Upper lobe of left lung (tissue), 6 donors: ENCODE data around the gene NYAP2. TPM values are rescaled to one million over a fixed set of nuclear protein-coding genes. Genes with fewer than 3 reads are reported as not detected.

Source experiments
- ATAC-seq, 2 donors: fragments of 200-7000 bp; cut with Tn5 transposase; one replicate each; pipeline ENCODE4 v1.9.1; 2022; ENCODE audit warnings: mild to moderate bottlenecking in 2 of 2, moderate library complexity in 2 of 2; ENCODE audit not compliant: low FRiP score in 2 of 2
- DNase-seq, 2 donors: peaks; one replicate each; pipeline ENCODE4 v3.0.0-alpha.2; 2019 to 2020
- H3K27ac ChIP-seq, 4 donors: fragments of 200-600 bp; sonication (generic); one replicate each; pipeline ENCODE4 v1.5.1; 2016 to 2019
- H3K27me3 ChIP-seq, 4 donors: fragments of 200-600 bp; sonication (generic); one replicate each; pipeline ENCODE4 v1.5.1; 2017 to 2019
- H3K36me3 ChIP-seq, 4 donors: fragments of 200-600 bp; sonication (generic); one replicate each; pipeline ENCODE4 v1.5.1; 2016 to 2019
- H3K4me1 ChIP-seq, 4 donors: fragments of 200-600 bp; sonication (generic); one replicate each; pipeline ENCODE4 v1.5.1; 2018 to 2019
- H3K4me3 ChIP-seq, 4 donors: fragments of 200-600 bp; sonication (generic); one replicate each; pipeline ENCODE4 v1.5.1; 2017 to 2019; ENCODE audit warnings: mild to moderate bottlenecking in 2 of 4, moderate library complexity in 1 of 4
- H3K9me3 ChIP-seq, 4 donors: fragments of 200-600 bp; sonication (generic); one replicate each; pipeline ENCODE4 v1.5.1; 2018 to 2019
- CTCF ChIP-seq, 6 experiments: fragments of 450-650 bp in 4 of 6; fragments of 200-600 bp in 2 of 6; sonication (generic) in 2 of 6; IDR thresholded peaks; one replicate each; pipeline ENCODE4 v1.5.1; 2016 to 2019; ENCODE audit warnings: antibody characterized with exemption in 6 of 6
- EP300 ChIP-seq, 4 donors: sonication (generic); formaldehyde crosslinking; IDR thresholded peaks; one replicate each; pipeline ENCODE4 v1.5.1; 2017; ENCODE audit warnings: antibody characterized with exemption in 4 of 4, control low read depth in 2 of 4
- POLR2A ChIP-seq, 4 donors: fragments of 450-650 bp; IDR thresholded peaks; one replicate each; pipeline ENCODE4 v1.5.1; 2016 to 2017; ENCODE audit warnings: antibody characterized with exemption in 4 of 4, mild to moderate bottlenecking in 2 of 4
- POLR2AphosphoS5 ChIP-seq, 2 donors: sonication (generic); formaldehyde crosslinking; IDR thresholded peaks; one replicate each; pipeline ENCODE4 v1.5.1; 2017; ENCODE audit warnings: antibody characterized with exemption in 2 of 2
- WGBS, 2 donors: methylation state at CpG; one replicate each; pipeline ENCODE4 v1.1.5; 2017 to 2018; 5-methylcytosine and 5-hydroxymethylcytosine counted together
- total RNA-seq, 6 donors: library from RNA; depleted of rRNA in 4 of 6; stranded (reverse); fragments of >200 nt in 4 of 6; gene quantifications; one replicate each; pipeline versions ENCODE4 v1.1.0 to v1.2.1, GENCODE V29; 2016 to 2021
- donor health status: DM: no; HTN: no; CAD: no; lungs with moderate emphysema.
- donor health status: DM: no; HTN: yes; CAD: no; lungs with severe emphysema.

NYAP2 gene
- total RNA-seq, 6 donors from 2014 or later: 0.15 to 3.1 (median 1.7) TPM

GRCh38 chr2:225608136-225608535 lies 208.6 kb downstream of the NYAP2 start:
- 46 to 54% methylated on average over 1 of the region's 1 CpG for WGBS, 2 donors

GRCh38 chr2:225612636-225613035 lies 213.1 kb downstream of the NYAP2 start:
- no peaks in the 10 kb centered on the region for H3K9me3 ChIP-seq
- no peak overlapping the region for H3K27ac ChIP-seq
- DNase-seq: no peak
- TF ChIP-seq CTCF (IDR thresholded peaks at IDR 0.05): no peak
- no peak for TF ChIP-seq EP300 (IDR thresholded peaks at IDR 0.05)
- TF ChIP-seq POLR2A (IDR thresholded peaks at IDR 0.05): no peak
- no peak for TF ChIP-seq POLR2AphosphoS5 (IDR thresholded peaks at IDR 0.05)
- no peak overlapping the region for H3K4me3 ChIP-seq
- no peaks in the 10 kb centered on the region for H3K4me1 ChIP-seq
- ATAC-seq: no peak
- 95 to 100% methylated on average over 1 of the region's 1 CpG for WGBS, 2 donors
- no peaks in the 10 kb centered on the region for H3K27me3 ChIP-seq
- H3K36me3 ChIP-seq: no peaks in the 10 kb centered on the region

More at GRCh38 chr2:225608136-225608535, 208.6 kb downstream of the NYAP2 start:
- DNase-seq (no peak), ATAC-seq (no peak)
- no peak for TF ChIP-seq CTCF (IDR thresholded peaks at IDR 0.05)
- TF ChIP-seq POLR2A (IDR thresholded peaks at IDR 0.05): no peak
- no peak for TF ChIP-seq EP300 (IDR thresholded peaks at IDR 0.05)
- TF ChIP-seq POLR2AphosphoS5 (IDR thresholded peaks at IDR 0.05): no peak
- Histone ChIP-seq H3K4me1 (no peaks in the 10 kb centered on the region), H3K9me3 (no peaks in the 10 kb centered on the region), H3K36me3 (no peaks in the 10 kb centered on the region), H3K27me3 (no peaks in the 10 kb centered on the region), H3K27ac (no peak overlapping the region), H3K4me3 (no peak overlapping the region)

- H3K27ac ChIP-seq: no peak overlapping the region
- ATAC-seq (no peak), DNase-seq (no peak)
- no peaks in the 10 kb centered on the region for H3K27me3 ChIP-seq
- no peaks in the 10 kb centered on the region for H3K4me1 ChIP-seq
- H3K36me3 ChIP-seq: no peaks in the 10 kb centered on the region
- 71 to 77% methylated on average over 2 of the region's 2 CpGs for WGBS, 2 donors
- H3K4me3 ChIP-seq: no peak overlapping the region
- H3K9me3 ChIP-seq: no peaks in the 10 kb centered on the region
- TF ChIP-seq POLR2AphosphoS5 (IDR thresholded peaks at IDR 0.05): no peak
- TF ChIP-seq CTCF (IDR thresholded peaks at IDR 0.05): no peak
- no peak for TF ChIP-seq POLR2A (IDR thresholded peaks at IDR 0.05)
- no peak for TF ChIP-seq EP300 (IDR thresholded peaks at IDR 0.05)
Measured at GRCh38 chr2:225614915-225615314, 215.4 kb downstream of the NYAP2 start.

GRCh38 chr2:225615514-225615913 lies 216.0 kb downstream of the NYAP2 start:
- Histone ChIP-seq H3K4me3 (no peak overlapping the region), H3K27ac (no peak overlapping the region), H3K9me3 (no peaks in the 10 kb centered on the region), H3K36me3 (no peaks in the 10 kb centered on the region), H3K27me3 (no peaks in the 10 kb centered on the region), H3K4me1 (no peaks in the 10 kb centered on the region)
- no peak for DNase-seq
- TF ChIP-seq CTCF (IDR thresholded peaks at IDR 0.05) (no peak), EP300 (IDR thresholded peaks at IDR 0.05) (no peak), POLR2AphosphoS5 (IDR thresholded peaks at IDR 0.05) (no peak), POLR2A (IDR thresholded peaks at IDR 0.05) (no peak)
- no peak for ATAC-seq
- WGBS, 2 donors: 61 to 73% methylated on average over 3 of the region's 3 CpGs

- Histone ChIP-seq H3K27me3 (no peaks in the 10 kb centered on the region), H3K9me3 (no peaks in the 10 kb centered on the region), H3K4me1 (no peaks in the 10 kb centered on the region), H3K36me3 (no peaks in the 10 kb centered on the region), H3K4me3 (no peak overlapping the region), H3K27ac (no peak overlapping the region)
- no peak for DNase-seq
- 84 to 87% methylated on average over 4 of the region's 4 CpGs for WGBS, 2 donors
- TF ChIP-seq POLR2A (IDR thresholded peaks at IDR 0.05) (no peak), POLR2AphosphoS5 (IDR thresholded peaks at IDR 0.05) (no peak), EP300 (IDR thresholded peaks at IDR 0.05) (no peak), CTCF (IDR thresholded peaks at IDR 0.05) (no peak)
- no peak for ATAC-seq
Measured at GRCh38 chr2:225616372-225616771, 216.9 kb downstream of the NYAP2 start.
